VCaP (cell line): ENCODE data around the gene CRYL1.

Source experiments
- H3K27ac ChIP-seq: fragments of 450-650 bp; 2 replicates; pipeline ENCODE4 v1.5.1; 2017
- TF ChIP-seq, protein P1 (sequence below): fragments of 450-650 bp; conservative IDR thresholded peaks from 2 replicates; pipeline ENCODE4 v1.5.1; 2017; ENCODE audit warnings: mild to moderate bottlenecking, moderate library complexity

Gene CRYL1

GRCh38 chr13:20360041-20360491 is 165.6 kb downstream of the CRYL1 start:
- H3K27ac ChIP-seq, result no peak overlapping the region
- TF ChIP-seq, protein P1, sequence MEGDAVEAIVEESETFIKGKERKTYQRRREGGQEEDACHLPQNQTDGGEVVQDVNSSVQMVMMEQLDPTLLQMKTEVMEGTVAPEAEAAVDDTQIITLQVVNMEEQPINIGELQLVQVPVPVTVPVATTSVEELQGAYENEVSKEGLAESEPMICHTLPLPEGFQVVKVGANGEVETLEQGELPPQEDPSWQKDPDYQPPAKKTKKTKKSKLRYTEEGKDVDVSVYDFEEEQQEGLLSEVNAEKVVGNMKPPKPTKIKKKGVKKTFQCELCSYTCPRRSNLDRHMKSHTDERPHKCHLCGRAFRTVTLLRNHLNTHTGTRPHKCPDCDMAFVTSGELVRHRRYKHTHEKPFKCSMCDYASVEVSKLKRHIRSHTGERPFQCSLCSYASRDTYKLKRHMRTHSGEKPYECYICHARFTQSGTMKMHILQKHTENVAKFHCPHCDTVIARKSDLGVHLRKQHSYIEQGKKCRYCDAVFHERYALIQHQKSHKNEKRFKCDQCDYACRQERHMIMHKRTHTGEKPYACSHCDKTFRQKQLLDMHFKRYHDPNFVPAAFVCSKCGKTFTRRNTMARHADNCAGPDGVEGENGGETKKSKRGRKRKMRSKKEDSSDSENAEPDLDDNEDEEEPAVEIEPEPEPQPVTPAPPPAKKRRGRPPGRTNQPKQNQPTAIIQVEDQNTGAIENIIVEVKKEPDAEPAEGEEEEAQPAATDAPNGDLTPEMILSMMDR, result no peak

GRCh38 chr13:20359335-20359734 is 166.3 kb downstream of the CRYL1 start:
- TF ChIP-seq, protein P1, result no peak
- no peak overlapping the region for H3K27ac ChIP-seq

DNA sequence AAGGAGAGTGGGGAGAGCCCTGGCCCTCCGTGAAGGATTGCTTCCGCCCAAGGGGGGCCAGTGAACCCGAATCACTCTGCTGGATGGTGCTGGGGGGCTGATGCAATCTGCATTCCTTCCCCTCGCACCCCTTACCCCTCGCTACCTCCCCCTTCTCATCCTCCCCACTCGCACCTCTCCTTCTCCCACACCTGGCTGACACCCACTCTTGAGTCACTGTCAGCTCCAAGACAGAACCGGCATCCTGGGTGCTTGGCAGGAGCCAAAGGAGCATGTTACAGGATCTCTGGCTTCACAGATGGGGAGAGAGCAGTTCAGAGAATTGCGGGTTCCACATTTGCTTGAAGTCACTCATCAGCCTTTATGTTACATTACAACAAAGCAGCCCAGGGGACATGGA is 167.6 kb downstream of the CRYL1 start:
- TF ChIP-seq, protein P1, result no peak
- H3K27ac ChIP-seq, result no peak overlapping the region

- TF ChIP-seq, protein P1, result no peak
- no peak overlapping the region for H3K27ac ChIP-seq
Measured at GRCh38 chr13:20356444-20356843, 169.2 kb downstream of the CRYL1 start.

DNA sequence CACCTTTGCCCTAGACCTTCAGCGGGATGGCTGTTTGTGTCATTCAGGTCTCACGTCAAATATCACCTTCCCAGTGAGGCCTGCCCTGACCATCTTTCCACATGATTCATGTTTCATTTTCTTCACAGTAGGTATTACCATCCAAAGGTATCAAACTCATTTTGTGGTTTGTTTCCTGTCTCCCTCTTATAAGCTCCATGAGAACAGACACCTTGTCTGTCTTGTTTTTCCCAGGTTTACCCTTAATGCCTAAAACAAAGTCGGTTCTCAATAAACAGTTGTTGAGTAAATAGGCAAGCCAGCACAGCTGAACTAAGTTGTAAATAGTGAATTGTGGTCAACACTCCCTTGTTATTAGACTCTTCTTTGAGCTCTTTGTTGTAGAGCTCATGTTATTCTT is 170.9 kb downstream of the CRYL1 start:
- TF ChIP-seq, protein P1, result no peak
- H3K27ac ChIP-seq, result no peak overlapping the region

DNA sequence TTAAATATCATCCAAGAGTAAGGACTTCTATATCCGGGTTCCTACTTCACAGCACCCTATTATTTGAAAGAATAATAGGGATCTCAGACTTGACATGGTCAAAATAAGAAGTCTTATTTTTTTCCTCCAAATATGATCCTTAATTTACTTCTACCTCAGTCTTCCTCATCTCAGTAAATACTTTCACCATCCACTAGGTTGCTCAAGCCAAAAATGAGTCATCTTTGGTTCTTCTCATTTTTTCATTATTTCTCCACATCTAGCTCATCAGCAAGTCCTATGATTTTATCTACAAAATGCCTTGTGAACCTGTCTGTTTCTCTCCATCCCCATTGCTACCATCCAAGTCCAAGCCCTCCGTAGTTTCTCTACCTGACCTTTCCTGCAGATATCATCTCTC is 171.7 kb downstream of the CRYL1 start:
- TF ChIP-seq, protein P1, result no peak
- H3K27ac ChIP-seq, result no peak overlapping the region
